CD4-positive, alpha-beta T cell treated with Interleukin-17A for 4 hours (primary cell): ENCODE data around the gene DMAC1.
A peak's percentile ranks its signal among the peaks of the same experiment; 100 is the strongest.

Source experiments
- DNase-seq: peaks from one replicate; pipeline ENCODE4 v3.0.0-alpha.2; 2020; ENCODE audit warnings: mixed read lengths

The DMAC1 gene

GRCh38 chr9:7782400-7783120 is 17.0 kb downstream of the DMAC1 start:
- DNase-seq, result no peak

DNA sequence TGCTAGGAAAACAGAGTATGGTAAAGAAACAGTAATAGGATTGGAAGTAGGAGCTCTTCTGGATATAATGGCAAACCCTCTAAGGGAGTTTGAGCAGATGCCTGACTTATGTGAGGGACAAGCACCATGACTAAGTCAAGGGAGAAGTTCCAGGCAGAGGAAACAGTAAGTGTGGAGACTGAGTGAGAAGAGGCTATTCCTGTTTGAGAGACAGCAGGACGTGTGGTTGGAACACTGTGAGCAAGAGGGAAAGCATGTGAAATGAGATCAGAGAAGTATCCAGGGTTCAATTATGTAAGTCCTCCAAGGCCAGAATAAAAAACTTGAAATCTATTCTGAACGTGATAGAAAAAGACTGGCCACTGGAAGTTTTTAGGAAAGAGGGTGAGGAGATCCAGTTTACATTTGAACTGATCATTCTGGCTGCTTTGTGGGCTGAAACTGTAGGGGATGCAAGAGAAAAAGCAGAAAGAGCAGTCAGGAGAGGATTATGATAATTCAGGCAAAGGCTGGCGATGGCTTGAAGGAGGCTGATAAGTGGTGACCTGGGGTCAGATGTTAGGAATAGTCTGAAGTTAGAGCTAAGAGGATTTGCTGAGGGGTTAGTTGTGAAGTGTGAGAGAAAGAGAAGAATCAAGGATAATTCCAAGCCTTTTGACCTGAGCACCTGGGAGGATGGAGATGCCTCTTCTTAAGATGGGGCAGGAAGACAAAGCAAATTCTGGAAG is 19.2 kb downstream of the DMAC1 start:
- DNase-seq, result no peak

- no peak for DNase-seq
Measured at GRCh38 chr9:7778851-7779600, 20.6 kb downstream of the DMAC1 start.

- no peak for DNase-seq
Measured at GRCh38 chr9:7777771-7778170, 21.8 kb downstream of the DMAC1 start.

DNA sequence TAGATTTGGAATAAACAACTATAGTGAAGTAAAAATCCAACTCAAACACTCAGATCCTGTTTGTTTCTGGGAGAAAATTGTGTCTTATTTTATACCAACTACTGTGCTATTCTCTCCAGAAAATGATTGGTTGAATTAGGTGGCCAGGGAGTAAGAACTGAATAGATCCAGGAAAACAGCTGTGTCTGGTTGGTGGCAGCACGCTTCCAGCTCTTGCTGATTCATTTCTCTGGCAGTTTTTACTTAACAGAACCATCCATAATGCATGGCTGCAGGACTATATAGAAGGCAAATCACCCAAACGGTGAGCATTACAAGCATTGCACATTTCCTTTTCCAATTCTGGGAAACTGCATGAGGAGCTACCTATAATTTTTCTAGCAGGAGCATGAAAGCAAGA is 29.5 kb downstream of the DMAC1 start:
- no peak for DNase-seq

GRCh38 chr9:7762600-7762999 is 37.0 kb downstream of the DMAC1 start:
- no peak for DNase-seq

DNA sequence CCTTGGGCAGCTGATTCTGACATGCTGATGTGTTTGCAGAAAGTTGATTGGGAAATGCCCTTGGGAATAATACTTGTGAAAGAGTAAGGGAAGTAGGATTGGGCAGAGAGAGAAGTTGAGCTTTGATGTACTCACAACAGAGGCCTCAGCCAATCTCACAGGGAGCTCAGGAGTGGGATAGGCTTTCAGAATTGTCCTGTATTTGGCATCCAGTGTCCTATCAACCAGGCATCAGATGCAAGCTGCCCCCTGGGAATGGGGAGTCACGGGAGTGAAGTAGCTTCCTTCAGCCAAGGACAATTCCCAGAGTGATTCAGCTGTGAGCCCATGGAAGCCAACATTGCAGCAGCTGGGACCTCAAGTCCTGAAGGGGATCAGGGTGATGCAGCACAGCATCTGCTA is 39.6 kb downstream of the DMAC1 start:
- DNase-seq, result no peak

- peak; percentile 9 for DNase-seq
Measured at GRCh38 chr9:7756088-7756487, 43.5 kb downstream of the DMAC1 start.

DNA sequence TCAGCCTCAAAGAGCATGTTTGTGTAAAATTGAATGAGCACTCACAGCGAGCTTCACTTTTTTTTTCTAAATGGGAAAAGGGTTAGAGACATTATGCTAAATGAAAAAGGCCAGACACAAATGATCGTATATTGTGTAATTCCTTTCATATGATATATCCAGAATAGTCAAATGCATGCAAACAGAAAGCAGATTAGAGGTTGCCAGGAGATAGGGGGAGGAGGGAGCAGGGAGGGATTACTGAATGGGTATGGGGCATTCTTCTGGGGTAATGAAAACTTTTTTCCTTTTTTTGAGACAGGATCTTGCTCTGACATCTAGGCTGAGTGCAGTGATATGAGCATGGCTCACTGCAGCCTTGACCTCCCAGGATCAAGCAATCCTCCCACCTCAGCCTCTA is 47.1 kb downstream of the DMAC1 start:
- no peak for DNase-seq
